HG03378 (cell line): Measurements from ENCODE around the gene CNNM4.
"Not testable (repeated sequence)": the region's sequence is repeated elsewhere in the genome, so short reads cannot be mapped to it uniquely, and the experiment has no call there.

Source experiments
- ATAC-seq: cut with Tn5 transposase; IDR thresholded peaks from one replicate; pipeline ENCODE4 v1.9.1; 2021; ENCODE audit warnings: mild to moderate bottlenecking, moderate library complexity; ENCODE audit not compliant: unreplicated experiment

The CNNM4 gene

DNA sequence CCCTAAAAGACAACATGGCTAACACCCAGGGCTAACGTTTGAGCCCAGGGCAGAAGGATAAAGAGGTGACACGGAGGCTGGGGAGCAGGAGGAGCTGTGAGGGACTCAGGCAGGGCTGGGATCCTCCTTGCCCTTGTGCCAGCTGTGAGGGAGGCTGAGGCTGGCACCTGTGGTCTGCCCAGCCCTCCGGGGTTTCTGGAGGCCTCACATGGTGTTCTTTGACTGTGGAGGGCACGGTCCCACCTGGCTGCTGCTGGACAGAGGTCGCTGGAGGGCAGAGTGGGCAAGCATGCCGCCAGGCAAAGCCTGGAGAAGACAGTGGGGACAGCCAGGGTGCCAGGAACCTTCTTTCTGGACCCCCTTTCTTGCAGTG lies 28.5 kb downstream of the CNNM4 start:
- no peak for ATAC-seq

- ATAC-seq, result no peak
Observed at GRCh38 chr2:96792772-96793749, 32.4 kb downstream of the CNNM4 start.

GRCh38 chr2:96795076-96795475 lies 34.4 kb downstream of the CNNM4 start:
- ATAC-seq, result no peak

GRCh38 chr2:96796497-96796896 lies 35.8 kb downstream of the CNNM4 start:
- not testable (repeated sequence) for ATAC-seq

GRCh38 chr2:96797066-96797625 lies 36.4 kb downstream of the CNNM4 start:
- no peak for ATAC-seq

- no peak for ATAC-seq
Observed at GRCh38 chr2:96798733-96799622, 38.3 kb downstream of the CNNM4 start.

DNA sequence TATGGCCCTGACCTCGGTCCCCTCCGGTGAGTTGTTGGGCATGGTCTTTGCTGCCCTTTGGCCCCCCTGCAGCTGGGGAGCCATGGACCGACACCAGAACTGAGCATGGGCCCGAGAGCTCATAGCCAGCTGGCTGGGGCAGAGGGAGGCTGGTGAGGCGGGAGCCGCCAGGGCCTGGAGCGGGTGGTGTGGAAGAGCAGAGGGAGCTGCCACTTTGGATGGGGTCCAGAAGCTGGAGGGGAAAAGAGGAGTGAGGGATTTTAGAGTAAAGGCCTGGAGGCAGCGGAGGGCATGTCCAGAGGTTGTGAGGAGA lies 38.9 kb downstream of the CNNM4 start:
- ATAC-seq, result no peak

- peak; percentile 9 for ATAC-seq
Observed at GRCh38 chr2:96800061-96801004, 39.6 kb downstream of the CNNM4 start.

- peak; percentile 47 for ATAC-seq
Observed at GRCh38 chr2:96801005-96801785, 40.5 kb downstream of the CNNM4 start.

- no peak for ATAC-seq
Observed at GRCh38 chr2:96801786-96802595, 41.3 kb downstream of the CNNM4 start.

DNA sequence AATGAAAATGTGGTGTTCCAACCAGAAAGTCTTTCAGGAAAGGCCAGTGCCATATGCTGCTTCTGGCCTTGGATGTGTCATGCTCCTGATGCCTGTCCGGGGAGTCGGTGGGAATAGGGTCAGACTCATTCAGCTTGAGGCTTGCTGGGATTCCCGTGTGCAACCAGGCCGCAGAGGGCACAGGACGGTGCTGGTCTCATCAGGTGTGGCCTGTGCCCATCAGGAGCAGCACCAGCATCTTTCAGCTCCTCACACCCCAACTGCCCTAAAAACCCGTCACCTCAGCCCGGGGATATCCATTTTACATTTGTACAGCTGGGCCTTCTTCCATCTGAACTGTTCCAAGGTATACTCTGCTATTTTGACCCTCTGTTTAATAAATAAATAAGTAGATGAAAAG lies 42.0 kb downstream of the CNNM4 start:
- ATAC-seq, result no peak

GRCh38 chr2:96804986-96805385 lies 44.3 kb downstream of the CNNM4 start:
- ATAC-seq, result no peak

GRCh38 chr2:96805946-96806345 lies 45.2 kb downstream of the CNNM4 start:
- ATAC-seq, result not testable (repeated sequence)

DNA sequence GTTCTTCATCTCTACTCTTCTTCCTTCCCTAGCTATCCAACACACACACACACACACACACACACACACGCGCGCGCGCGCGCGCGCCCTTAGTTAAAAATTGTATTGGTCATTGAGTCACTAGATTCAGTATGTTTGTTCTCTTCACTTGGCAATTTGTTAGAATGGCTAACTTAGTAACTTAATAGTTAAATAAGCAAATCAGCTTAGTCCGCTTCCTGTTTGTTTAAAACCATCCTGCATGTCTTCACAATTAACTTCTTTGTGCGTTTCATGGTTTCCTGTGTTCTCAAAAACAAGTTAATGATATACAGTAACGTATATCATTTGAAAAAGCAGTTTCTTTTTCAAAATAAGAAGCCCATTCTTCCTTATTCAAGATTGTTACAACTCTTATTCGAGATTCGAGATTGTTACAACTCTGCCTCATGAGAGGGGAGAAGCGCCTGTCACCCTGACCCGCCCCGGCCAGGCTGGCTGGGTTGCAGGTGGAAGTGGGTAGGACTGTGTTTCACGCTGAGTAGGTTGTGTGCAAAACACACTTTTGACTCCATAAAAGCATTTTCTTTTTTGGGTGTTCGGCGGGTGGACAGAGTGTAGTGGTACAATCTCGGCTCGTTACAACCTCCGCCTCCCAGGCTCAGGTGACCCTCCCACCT lies 45.9 kb downstream of the CNNM4 start:
- ATAC-seq, result peak; percentile 45

DNA sequence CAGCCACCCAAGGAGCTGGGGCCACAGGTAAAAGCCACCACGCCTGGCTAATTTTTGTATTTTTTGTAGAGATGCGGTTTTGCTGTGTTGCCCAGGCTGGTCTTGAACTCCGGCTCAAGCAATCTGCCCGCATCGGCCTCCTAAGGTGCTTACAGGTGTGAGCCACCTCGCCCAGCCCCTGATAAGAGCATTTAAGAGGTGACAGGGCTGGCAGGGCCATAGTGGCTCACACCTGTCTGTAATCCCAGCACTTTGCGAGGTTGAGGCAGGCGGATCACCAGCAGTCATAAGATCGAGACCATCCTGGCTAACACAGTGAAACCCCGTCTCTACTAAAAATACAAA lies 46.4 kb downstream of the CNNM4 start:
- no peak for ATAC-seq

- no peak for ATAC-seq
Observed at GRCh38 chr2:96808176-96808837, 47.6 kb downstream of the CNNM4 start.

DNA sequence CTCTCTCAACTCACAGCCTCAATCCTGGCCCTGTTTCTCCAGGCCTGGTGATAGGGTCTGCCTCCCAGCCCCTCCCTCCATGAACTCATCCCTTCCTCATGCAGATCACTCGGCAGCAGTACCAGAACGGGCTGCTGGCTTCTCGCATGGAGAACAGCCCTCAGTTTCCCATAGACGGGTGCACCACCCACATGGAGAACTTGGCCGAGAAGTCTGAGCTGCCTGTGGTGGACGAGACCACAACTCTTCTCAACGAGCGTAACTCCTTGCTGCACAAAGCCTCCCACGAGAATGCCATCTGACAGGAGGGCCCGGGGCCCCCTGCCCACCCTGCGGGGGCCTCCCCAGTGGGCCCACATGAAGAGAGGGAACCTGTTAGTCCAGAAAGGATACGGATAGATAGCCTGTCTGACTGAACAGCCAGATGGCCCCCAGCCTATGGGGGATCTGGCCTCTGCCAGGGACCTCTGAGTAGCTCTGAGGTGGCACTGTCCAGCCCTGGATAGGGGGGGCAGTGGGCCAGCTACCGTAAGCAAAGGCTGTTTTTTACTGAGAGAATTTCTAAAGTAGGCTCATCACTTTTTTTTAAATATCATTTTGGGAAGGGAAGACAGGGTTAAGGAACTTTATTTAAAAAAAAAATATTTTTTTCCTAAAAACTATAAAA lies 48.6 kb downstream of the CNNM4 start:
- ATAC-seq, result no peak
